ENCODE measurements around the gene CMTM5. TPM values are rescaled to one million over a fixed set of nuclear protein-coding genes. Genes with fewer than 3 reads are reported as not detected.

The CMTM5 gene
- total and polyA plus RNA-seq, 10 donors = 1.3 to 13.0 (median 4.1) TPM

GRCh38 chr14:23370221-23370620 is 6.6 kb upstream of the CMTM5 start:
- peaks cover 0 to 46% (median 15%) of the 10 kb centered on the region in 7 donors for H3K27me3 ChIP-seq (replicated peaks in 1 of 7)

GRCh38 chr14:23371865-23372264 is 5.0 kb upstream of the CMTM5 start:
- Histone ChIP-seq H3K4me3 (no peak overlapping the region), H3K27ac (no peak overlapping the region), H3K4me1 (peaks cover 0 to 11% (median 0%) of the 10 kb centered on the region in 6 donors), H3K36me3 (no peaks in the 10 kb centered on the region), H3K27me3 (replicated peaks in 1 of 7) (peaks cover 0 to 29% (median 0%) of the 10 kb centered on the region in 7 donors), H3K9me3 (no peaks in the 10 kb centered on the region)
- intact Hi-C loops (cut with DNase I; ENCODE audit: low total_unique reads) = no loop called here
- TF ChIP-seq POLR2A (IDR thresholded peaks at IDR 0.05) = no peak
- WGBS, 5 donors = 57 to 95% (median 78%) methylated on average over 1 of the region's 1 CpG
- peak; percentile 14 for DNase-seq

More at GRCh38 chr14:23370221-23370620, 6.6 kb upstream of the CMTM5 start:
- Histone ChIP-seq H3K27ac (no peak overlapping the region), H3K9me3 (no peaks in the 10 kb centered on the region), H3K4me1 (peaks cover 0 to 16% (median 8%) of the 10 kb centered on the region in 6 donors), H3K4me3 (no peak overlapping the region), H3K36me3 (no peaks in the 10 kb centered on the region)
- 45 to 100% (median 70%) methylated on average over 1 of the region's 1 CpG for WGBS, 5 donors
- TF ChIP-seq POLR2A (IDR thresholded peaks at IDR 0.05) (no peak), CTCF (IDR thresholded peaks at IDR 0.05 in 8 of 11, conservative IDR thresholded peaks at IDR 0.05 in 3 of 11) (no peak), POLR2AphosphoS5 (IDR thresholded peaks at IDR 0.05) (no peak)
- DNase-seq = peak; percentile 29
- intact Hi-C loops (cut with DNase I; ENCODE audit: low total_unique reads) = no loop called here

GRCh38 chr14:23372509-23372908 is 4.3 kb upstream of the CMTM5 start, which contains the start of gene IL25:
Gene IL25, plus strand, starts transcription at chr14:23372809.
- intact Hi-C loops (cut with DNase I; ENCODE audit: low total_unique reads) = no loop called here
- WGBS, 5 donors = 53 to 75% (median 70%) methylated on average over 2 of the region's 2 CpGs
- no peak for DNase-seq
- Histone ChIP-seq H3K36me3 (no peaks in the 10 kb centered on the region), H3K9me3 (no peaks in the 10 kb centered on the region), H3K27ac (no peak within 1 kb of the TSS), H3K4me1 (peaks cover 0 to 11% (median 0%) of the 10 kb centered on the region in 6 donors), H3K27me3 (replicated peaks in 1 of 7) (peaks cover 0 to 23% (median 0%) of the 10 kb centered on the region in 7 donors), H3K4me3 (no peak within 1 kb of the TSS)
- TF ChIP-seq POLR2AphosphoS5 (IDR thresholded peaks at IDR 0.05) = no peak
- no peak for TF ChIP-seq CTCF (IDR thresholded peaks at IDR 0.05 in 8 of 11, conservative IDR thresholded peaks at IDR 0.05 in 3 of 11)
- no peak for TF ChIP-seq POLR2A (IDR thresholded peaks at IDR 0.05)

- 72 to 87% (median 84%) methylated on average over 2 to 3 of the region's 3 CpGs for WGBS, 5 donors
- Histone ChIP-seq H3K36me3 (no peaks in the 10 kb centered on the region), H3K27ac (no peak overlapping the region), H3K27me3 (replicated peaks in 1 of 7) (peaks cover 0 to 20% (median 0%) of the 10 kb centered on the region in 7 donors), H3K4me3 (no peak overlapping the region), H3K9me3 (no peaks in the 10 kb centered on the region), H3K4me1 (peaks cover 0 to 11% (median 0%) of the 10 kb centered on the region in 6 donors)
- DNase-seq = peak; percentile 67
- intact Hi-C loops (cut with DNase I; ENCODE audit: low total_unique reads) = no loop called here
- TF ChIP-seq CTCF (IDR thresholded peaks at IDR 0.05 in 8 of 11, conservative IDR thresholded peaks at IDR 0.05 in 3 of 11) = no peak
- no peak for TF ChIP-seq POLR2A (IDR thresholded peaks at IDR 0.05)
- no peak for TF ChIP-seq POLR2AphosphoS5 (IDR thresholded peaks at IDR 0.05)
These were observed 3.8 kb upstream of the CMTM5 start for GRCh38 chr14:23373041-23373440.

Data from spleen (tissue), 11 donors.